AG10803 (cell line): ENCODE measurements around the gene GAST.
A peak's percentile ranks its signal among the peaks of the same experiment; 100 is the strongest.
"Not testable (repeated sequence)": the region's sequence is repeated elsewhere in the genome, so short reads cannot be mapped to it uniquely, and the experiment has no call there.

ENCODE experiments used
- DNase-seq: peaks from one replicate; pipeline ENCODE4 v3.0.0; 2010; ENCODE audit warnings: low read depth
- H3K4me3 ChIP-seq: 2 replicates; pipeline ENCODE4 v1.5.1; 2011; ENCODE audit warnings: mild to moderate bottlenecking, low read length, control low read depth
- TF ChIP-seq, protein P1 (sequence below): conservative IDR thresholded peaks from 2 replicates; pipeline ENCODE4 v1.5.1; 2011; ENCODE audit warnings: mild to moderate bottlenecking, low read length, control low read depth, inconsistent platforms

GAST gene

DNA sequence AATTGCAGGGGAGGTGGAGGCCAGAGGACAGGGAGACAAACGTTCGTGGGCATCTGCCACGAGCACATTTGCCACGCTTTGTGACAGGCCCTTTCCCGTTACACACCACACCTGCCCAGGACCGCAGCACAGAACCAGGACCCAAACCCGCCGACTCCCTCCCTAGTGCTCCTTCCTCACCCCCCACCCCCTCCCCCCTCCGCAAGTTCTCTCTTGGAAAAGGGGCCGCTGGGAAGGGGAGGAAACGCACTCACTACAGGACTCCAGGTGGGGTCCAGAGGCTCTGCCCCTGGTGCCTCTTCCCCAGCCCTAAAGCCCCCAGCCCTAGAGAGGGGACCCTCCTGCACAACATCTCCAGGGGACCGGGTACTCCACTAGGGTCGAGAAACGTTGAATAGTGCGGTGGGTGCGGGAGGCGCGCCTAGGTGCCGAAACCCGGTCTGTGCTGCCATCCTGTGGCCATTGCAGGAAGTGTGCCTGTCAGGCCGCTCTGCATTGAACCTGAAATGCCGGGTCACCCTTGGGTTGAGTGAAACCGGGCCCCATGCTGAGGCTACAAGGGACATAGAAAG lies 45.3 kb upstream of the GAST start:
- TF ChIP-seq, protein P1, sequence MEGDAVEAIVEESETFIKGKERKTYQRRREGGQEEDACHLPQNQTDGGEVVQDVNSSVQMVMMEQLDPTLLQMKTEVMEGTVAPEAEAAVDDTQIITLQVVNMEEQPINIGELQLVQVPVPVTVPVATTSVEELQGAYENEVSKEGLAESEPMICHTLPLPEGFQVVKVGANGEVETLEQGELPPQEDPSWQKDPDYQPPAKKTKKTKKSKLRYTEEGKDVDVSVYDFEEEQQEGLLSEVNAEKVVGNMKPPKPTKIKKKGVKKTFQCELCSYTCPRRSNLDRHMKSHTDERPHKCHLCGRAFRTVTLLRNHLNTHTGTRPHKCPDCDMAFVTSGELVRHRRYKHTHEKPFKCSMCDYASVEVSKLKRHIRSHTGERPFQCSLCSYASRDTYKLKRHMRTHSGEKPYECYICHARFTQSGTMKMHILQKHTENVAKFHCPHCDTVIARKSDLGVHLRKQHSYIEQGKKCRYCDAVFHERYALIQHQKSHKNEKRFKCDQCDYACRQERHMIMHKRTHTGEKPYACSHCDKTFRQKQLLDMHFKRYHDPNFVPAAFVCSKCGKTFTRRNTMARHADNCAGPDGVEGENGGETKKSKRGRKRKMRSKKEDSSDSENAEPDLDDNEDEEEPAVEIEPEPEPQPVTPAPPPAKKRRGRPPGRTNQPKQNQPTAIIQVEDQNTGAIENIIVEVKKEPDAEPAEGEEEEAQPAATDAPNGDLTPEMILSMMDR = peak; percentile 87

DNA sequence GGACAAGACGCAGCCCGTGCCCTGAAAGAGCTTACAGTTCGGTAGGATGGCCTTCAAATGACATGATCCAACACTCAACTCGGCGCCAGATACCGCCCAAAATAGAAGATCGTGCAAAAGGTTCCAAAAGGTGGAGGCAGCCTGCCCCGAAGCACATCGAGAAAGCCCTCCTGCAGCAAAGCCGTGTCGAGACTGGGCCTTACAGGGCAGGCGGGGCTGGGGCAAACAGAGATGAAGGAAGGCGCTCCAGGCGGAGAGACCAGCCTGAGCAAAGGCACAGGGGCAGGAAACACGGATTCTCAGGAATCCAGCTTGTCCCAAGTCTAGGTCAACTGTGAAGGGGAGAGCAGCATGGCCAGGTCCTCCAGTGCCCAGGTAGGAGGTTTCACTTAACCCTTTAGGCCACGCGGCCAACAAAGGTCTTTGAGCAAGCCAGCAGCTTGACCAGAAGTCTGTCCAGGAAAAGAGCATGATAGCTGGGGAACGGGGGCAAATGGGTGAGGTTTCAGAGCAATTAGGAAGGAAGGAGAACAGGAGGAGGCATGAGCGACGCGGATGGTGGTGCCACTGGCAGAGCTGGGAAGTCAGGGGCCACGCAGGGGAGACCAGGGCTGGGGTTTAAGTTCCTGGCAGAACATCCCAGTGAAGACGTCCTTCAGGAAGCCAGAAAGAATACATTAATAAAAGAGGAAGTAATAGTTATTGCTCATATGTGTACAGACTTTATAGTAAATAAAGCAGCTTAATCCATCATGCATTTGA lies 44.7 kb upstream of the GAST start:
- TF ChIP-seq, protein P1 = no peak
- no peak overlapping the region for H3K4me3 ChIP-seq
- no peak for DNase-seq

More for the DNA sequence above, 45.3 kb upstream of the GAST start:
- peak overlapping the region; percentile 59 for H3K4me3 ChIP-seq
- peak; percentile 52 for DNase-seq

DNA sequence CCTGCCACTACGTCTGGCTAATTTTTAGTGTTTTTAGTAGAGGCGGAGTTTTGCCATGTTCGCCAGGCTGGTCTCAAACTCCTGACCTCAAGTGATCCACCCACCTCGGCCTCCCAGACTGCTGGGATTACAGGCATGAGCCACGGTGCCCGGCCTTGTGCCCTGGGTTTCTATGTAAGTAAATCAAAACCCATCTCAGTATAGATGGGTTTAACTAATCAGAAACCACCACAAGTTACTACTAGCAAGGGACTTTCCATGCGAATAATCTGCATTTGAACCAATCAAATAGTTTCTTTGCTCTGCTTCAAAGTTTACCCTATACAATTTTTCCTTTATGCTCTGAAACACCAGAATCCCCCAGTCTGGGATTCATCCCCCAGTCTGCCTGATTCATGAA lies 40.0 kb upstream of the GAST start:
- TF ChIP-seq, protein P1 = no peak
- DNase-seq = no peak
- no peak overlapping the region for H3K4me3 ChIP-seq

DNA sequence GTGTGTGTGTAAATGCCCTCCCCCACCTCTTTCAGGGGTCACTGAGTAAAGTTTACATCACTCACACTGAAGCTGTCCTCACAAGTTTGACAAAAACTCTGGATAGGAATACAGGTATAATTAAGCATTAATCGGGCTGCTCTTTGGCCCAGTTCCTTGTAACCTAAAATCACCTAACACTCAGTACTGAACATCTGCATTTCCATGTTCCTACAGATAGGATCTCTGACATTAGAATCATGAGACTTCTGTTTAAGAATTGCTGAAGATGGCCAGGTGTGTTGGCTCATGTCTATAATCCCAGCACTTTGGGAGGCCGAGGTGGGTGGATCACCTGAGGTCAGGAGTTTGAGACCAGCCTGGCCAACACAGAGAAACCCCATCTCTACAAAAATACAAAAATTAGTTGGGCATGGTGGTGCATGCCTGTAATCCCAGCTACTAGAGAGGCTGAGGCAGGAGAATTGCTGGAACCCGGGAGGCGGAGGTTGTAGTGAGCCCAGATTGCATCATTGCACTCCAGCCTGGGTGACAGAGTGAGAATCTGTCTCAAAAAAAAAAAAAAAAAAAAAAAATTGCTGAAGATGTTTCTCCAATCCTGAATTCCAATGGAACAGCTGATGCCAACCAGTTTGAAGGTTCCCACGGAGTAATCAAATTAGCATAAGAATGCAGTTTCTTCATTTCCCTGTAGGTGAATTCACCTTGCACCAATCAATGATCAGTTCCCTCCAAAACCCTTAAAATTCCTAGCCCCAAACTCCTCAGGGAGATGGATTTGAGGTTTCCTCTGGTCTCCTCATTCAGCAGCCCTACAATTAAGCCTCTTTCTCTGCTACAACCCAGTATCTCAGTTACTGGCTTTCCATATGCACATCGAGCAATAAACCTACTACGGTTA lies 36.7 kb upstream of the GAST start:
- not testable (repeated sequence) for H3K4me3 ChIP-seq, DNase-seq

DNA sequence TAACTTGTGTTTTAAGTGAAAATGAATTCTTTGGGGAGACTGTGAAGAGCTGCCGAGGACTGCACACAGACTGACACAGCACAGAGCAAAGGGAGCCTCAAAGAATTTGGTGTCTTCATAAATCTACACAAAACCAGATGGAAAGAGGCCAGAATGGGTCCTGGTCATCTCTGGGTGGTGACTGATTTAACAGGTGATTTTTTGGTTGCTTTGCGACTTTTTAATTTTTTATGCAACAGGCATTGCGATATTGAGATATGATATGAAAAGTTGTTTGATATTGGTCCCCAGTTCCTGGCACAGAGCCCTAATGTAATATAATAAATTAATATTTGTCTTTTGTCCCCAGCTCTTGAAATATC lies 36.1 kb upstream of the GAST start:
- no peak overlapping the region for H3K4me3 ChIP-seq
- TF ChIP-seq, protein P1 = no peak
- no peak for DNase-seq

DNA sequence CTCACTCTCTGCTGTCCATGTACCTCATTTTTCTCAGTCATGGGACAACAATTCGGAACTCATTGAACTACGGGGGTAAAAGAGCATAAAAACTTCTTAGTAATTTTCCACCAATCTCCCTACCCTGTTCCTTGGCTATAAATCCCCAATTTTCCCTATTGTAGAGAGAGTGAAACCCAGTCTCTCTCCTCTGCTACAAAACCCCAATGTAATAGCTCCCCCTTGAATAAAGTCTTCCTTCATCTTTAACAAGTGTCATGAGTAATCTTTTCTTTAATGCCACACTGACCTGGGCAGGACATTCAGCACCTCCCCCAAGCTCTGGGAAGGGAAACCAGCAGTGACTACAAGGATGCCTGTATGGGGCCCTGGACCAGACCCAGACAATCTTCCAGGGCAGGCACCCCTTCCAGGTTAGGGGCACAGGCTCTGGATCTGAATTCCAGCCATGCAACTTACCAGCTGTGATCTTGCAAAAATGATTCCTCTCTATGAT lies 33.7 kb upstream of the GAST start:
- DNase-seq = no peak
- TF ChIP-seq, protein P1 = no peak
- peak overlapping the region; percentile 42 for H3K4me3 ChIP-seq
